Measurements from ENCODE around the gene RUNX2. TPM values are rescaled to one million over a fixed set of nuclear protein-coding genes. Genes with fewer than 3 reads are reported as not detected.

RUNX2 gene
- total RNA-seq, 1 donor from 2014 or later = 4.3 TPM

Other genes starting within 250 kb of the RUNX2 start
- 4.2 and 7.7 TPM in 2 replicates for gene SUPT3H, start 49.6 kb downstream of the RUNX2 start, total RNA-seq